COR-L47 (cell line): ENCODE results near the gene MUC21.
"Not testable (repeated sequence)": the region's sequence is repeated elsewhere in the genome, so short reads cannot be mapped to it uniquely, and the experiment has no call there.

Source experiments
- DNase-seq: peaks from one replicate; lab custom pipeline; 2025; lab: John Stamatoyannopoulos, UW

Gene MUC21

DNA sequence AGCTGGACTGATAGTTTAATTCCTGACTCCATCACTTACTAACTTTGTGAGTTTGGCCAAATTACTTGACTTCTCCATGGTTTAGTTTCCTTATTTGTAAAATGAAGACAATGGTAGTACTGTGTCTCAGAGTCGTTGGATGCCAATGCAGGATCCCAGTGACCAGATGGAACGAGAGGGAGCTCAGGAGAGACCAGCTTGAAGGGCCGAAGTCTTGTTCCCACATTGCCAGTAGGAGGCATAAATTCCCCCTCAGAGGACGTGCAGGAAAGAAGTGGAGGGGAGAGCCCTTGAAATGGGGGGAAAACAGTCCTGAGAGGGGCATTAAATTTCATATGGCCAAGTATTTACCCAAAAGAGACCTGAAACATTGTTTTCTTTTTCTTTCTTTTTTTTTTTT lies 24.6 kb downstream of the MUC21 start:
- no peak for DNase-seq

DNA sequence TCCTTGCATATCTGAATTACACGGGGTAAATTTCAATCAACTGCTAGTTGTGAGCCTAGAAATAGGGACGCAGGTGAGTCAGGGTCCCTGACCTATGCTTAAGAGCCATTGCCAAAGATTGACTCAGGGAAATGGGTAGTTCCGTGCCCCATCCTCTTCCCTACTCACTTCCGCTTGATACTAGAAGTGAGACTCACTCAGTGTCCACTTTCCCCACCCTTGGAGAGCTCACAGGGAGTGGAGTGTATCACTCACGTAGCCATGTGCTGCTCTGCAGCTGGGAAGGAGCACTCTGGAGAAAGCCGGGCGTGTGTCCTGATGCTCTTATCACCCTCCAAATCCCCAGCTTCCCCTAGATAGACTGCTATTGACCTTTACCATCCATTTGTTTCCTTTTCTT lies 26.2 kb downstream of the MUC21 start:
- no peak for DNase-seq

DNA sequence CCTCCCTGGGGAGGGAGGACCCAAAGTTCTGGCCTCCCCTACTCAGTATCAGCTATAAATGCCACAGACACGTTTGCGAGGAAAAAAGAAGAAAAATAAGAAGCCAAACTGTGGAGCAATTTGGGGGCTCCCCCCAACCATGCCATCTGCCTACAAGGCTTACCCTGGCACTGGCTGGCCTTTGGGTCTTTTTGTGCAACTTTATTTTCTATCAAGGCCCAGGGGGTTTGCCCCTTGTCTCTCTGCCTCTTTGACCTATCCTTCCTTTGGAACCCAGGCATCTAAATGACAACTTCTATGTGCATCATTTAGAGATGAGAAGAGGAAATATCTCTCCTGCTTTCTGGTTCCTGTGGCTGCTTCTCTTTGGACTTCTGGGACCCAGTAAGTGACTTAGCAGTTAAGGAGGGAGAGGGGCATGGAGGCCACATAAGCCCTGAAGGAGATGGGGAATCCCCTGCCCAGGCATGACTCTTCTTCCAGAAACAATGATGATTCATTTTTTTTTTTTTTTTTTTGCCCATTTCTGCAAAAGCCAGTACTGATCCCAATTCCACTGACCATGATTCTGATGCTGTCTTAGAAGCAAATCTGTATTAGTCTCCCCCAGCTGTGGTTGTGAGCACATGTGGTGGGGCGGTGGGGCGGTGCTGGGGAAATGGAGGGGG lies 27.0 kb downstream of the MUC21 start, which contains the start of gene MUC22:
TSS of gene MUC22 (plus strand) at position 82 of the 668 bp plus-strand sequence. CDS start at position 315, 233 bp downstream.
- DNase-seq, result no peak

DNA sequence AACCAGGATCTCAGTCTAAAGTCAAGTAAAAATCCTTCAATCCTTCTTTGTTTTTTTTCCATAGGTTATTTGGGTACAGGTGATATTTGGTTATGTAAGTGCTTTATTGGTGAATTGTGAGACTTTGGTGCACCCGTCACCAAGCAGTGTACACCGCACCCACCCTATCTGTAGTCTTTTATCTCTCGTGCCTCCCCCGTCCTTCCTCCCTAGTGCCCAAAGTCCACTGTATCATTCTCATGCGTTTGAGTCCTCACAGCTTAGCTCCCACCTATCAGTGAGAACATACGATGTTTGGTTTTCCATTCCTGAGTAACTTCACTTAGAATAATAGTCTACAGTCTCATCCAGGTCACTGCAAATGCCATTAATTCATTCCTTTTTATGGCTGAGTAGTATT lies 27.6 kb downstream of the MUC21 start:
- DNase-seq, result no peak

DNA sequence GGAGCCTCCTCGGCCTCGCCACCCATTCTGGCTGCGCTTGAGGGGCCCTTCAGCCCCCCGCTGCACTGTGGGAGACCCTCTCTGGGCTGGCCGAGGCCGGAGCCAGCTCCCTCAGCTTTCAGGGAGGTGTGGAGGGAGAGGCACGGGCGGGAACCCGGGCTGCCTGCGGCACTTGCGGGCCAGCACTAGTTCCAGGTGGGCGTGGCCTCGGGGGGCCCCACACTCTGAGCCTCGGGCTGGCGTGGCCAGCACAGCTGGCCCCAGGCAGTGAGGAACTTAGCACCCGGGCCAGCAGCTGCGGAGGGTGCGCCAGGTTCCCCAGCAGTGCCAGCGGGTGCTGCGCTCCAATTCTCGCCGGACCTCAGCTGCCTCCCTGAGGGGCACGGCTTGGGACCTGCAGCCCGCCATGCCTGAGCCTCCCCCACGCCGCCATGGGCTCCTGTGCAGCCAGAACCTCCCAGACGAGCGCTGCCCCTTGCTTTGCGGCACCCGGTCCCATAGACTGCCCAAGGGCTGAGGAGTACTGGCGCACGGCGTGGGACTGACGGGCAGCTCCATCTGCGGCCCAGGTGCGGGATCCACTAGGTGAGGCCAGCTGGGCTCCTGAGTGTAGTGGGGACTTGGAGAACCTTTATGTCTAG lies 33.3 kb downstream of the MUC21 start:
- no peak for DNase-seq

DNA sequence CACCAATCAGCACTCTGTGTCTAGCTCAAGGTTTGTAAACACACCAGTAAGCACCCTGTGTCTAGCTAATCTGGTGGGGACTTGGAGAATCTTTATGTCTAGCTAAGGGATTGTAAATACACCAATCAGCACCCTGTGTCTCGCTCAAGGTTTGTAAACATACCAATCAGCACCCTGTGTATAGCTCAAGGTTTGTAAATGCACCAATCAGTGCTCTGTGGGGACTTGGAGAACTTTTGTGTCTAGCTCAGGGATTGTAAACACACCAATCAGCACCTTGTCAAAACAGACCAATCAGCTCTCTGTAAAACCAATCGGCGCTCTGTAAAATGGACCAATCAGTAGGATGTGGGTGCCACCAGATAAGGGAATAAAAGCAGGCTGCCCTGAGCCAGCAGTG lies 33.9 kb downstream of the MUC21 start:
- not testable (repeated sequence) for DNase-seq

DNA sequence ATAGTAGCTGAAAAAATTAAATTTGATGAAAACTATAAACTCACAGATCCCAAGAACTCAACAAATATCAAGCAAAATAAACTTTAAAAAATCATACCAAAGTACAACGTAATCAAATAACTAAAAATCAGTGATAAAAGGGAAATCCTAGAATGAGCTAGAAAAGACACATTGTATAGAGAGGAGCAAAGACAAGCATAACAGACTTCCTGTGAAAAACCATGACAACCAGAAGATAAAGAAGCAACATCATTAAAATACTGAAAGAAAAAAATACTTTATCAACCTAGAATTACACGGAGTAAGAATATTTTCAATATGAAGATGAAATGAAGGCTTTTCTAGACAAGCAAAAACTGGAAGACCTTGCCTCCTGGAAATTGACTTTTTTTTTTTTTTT lies 36.5 kb downstream of the MUC21 start:
- no peak for DNase-seq

DNA sequence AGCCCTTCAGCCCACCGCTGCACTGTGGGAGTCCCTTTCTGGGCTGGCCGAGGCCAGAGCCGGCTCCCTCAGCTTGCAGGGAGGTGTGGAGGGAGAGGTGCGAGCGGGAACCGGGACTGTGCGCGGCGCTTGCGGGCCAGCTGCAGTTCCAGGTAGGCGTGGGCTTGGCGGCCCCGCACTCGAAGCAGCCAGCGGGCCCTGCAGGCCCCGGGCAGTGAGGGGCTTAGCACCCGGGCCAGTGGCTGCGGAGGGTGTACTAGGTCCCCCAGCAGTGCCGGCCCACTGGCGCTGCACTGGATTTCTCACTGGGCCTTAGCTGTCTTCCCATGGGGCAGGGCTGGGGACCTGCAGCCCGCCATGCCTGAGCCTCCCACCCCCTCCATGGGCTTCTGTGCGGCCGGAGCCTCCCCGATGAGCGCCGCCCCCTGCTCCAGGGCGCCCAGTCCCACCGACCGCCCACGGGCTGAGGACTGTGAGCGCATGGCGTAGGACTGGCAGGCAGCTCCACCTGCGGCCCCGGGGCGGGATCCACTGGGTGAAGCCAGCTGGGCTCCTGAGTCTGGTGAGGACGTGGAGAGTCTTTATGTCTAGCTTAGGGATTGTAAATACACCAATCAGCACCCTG lies 37.2 kb downstream of the MUC21 start:
- DNase-seq, result not testable (repeated sequence)

DNA sequence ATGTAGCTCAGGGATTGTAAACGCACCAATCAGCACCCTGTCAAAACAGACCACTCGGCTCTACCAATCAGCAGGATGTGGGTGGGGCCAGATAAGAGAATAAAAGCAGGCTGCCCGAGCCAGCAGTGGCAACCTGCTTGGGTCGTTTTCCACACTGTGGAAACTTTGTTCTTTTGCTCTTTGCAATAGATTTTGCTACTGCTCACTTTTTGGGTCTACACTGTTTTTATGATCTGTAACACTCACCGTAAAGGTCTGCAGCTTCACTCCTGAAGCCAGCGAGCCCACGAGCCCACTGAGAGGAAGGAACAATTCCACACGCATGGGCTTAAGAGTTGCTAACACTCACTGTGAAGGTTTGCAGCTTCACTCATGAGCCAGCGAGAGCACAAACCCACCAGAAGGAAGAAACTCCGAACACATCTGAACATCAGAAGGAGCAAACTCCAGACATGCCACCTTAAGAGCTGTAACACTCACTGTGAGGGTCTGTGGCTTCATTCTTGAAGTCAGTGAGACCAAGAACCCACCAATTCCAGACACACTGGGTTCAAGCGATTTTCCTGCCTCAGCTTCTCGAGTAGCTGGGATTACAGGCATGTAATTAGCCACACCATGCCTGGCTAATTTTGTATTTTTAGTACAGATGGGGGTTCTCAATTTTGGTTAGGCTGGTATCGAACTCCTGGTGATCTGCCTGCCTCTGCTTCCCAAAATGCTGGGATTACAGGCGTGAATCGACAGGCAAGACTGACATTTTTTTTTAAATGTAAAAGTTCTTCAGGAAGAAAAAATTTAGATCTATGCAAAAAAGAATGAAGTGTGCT lies 38.4 kb downstream of the MUC21 start:
- not testable (repeated sequence) for DNase-seq

DNA sequence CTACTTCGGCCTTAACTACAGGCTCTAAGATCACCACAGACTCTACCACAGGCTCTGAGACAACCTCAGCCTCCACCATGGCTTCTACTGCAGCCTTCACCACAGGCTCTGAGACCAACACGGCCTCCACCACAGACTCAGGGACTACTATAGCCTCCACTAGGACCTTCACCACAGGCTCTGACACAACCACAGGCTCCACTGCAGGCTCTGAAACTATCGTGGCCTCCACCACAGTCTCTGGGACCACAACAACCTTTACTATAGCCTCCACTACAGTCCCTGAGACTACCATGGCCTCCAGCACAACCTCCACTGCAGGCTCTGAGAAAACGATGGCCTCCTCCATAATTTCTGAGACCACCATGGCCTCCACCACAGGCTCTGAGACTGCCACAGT lies 42.1 kb downstream of the MUC21 start:
- no peak for DNase-seq

DNA sequence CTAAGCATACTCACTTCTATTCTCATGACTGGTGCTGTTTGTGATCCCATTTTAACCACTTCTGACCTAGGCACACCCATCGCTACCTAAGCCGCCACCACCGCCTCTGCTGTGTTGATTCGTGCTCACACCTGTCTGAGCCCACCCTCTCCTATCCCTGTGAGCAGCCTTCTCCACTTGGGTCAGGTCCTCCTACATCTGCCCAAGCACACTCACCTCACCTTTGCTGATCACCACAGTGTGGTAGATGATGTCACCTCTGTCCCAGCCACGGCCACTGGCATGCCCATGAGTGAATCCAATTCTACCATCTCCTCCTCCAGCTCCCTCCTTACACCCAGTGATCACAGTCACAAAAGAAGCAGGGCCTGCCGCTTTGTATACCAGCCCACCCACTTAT lies 47.6 kb downstream of the MUC21 start:
- DNase-seq, result no peak

DNA sequence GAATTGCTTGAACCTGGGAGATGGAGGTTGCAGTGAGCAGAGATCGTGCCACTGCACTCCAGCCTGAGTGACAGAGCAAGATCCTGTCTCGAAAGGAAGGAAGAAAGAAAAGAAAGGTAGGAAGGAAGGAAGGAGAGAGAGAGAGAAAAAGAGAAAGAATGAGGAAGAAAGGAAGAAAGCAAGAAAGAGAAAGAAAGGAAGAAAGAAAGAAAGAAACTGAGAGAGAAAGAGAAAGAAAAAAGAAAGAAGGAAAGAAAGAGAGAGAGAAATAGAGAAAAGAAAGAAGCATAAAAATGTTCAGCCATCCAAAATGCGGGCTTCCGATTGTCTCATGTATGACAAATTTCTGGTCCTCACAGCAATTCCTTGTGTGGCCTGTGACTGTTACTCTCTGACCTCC lies 49.6 kb downstream of the MUC21 start:
- DNase-seq, result no peak

DNA sequence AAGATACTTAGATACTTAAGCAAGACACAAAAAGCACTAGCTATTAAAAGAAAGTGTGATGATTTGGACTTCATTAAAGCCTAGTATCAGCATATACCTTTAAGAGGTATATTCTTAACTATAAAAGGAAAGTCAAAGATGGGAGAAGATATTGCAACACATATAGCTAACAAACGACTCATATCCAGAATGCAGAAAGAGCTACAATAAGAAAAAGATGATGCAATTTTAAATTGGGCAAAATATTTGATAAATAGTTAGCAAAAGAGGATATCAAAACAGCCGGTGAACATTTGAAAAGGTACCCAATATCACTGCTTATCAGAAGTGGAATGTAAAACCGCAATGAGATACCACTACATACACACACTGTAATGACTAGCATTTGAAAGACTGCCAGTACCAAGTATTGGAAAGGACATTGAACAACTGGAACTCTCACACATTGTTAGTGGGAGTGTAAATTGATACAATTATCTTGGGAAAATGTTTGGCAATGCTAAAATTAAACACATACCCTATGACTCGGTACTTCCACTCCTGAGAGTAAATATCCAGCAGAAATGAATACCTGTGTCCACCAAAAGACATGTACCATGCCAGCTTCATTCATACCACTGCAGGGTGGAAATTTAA lies 52.5 kb downstream of the MUC21 start:
- no peak for DNase-seq

DNA sequence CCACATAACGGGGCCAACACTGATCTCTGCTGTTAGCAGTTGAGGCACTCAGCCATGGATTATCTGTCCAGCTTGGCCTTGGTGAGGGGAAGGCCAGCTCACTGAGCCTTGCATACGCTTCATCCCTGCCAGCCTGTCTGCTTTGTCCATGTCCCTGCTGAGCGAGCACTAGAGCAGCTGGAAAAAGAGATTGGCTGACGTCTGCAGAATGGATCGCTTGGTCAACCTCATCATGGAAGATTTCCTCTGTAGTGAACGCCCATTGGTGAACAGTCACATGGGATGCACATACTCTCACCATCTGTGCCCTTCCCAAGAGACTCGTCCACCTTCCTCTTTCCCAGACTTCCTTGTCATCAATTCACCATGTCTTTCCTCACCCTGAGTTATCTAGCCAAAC lies 53.7 kb downstream of the MUC21 start:
- DNase-seq, result no peak

DNA sequence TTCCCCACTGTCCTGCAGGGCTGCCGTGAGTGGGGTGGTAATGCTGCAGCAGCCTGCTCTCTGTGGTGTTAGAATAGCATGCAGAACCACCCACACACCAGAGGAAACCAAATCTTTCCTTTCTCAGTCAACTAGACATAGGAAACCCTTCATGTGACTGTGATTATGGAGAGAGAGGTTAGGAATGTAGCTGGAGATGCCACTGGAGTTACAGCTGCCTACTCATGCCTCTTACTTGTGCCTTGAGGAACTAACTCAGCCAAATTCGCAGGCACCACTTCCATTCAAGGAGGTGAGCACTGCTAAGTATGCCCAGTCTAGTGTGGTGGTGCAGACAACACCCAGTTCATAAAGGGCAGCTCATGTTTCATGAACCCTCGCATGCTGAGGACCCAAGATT lies 54.2 kb downstream of the MUC21 start:
- DNase-seq, result no peak

DNA sequence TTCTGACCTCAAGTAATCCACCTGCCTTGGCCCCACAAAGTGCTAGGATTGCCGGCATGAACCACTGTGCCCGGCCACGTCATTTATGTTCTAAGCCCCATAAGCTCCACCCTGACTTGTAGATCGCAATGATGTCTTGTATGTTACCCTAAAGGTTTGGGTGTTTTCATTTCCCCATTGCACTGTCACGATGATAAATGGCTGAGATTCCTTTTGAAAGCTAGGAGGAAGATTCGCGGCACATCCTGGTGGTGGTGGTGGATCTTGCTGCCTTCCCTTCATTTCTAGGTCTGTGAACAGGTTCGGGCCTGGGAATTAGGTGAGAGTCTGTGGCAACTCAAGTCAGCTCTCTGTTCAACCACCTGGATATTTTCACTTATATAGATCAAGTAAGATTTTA lies 55.0 kb downstream of the MUC21 start:
- no peak for DNase-seq
